GM12892 (cell line): ENCODE data around the gene ASH1L.

ENCODE experiments used
- POLR2A ChIP-seq: IDR thresholded peaks from 2 replicates; pipeline ENCODE4 v1.6.1; 2011; ENCODE audit warnings: low read depth, low read length, control low read depth
- TAF1 ChIP-seq: IDR thresholded peaks from 2 replicates; pipeline ENCODE4 v1.6.1; 2011; ENCODE audit warnings: low read depth, mild to moderate bottlenecking, control low read depth, low read length, borderline replicate concordance

GRCh38 chr1:155396874-155397476 lies 165.6 kb downstream of the ASH1L start:
- no peak for TF ChIP-seq TAF1
- no peak for TF ChIP-seq POLR2A
